HG03460 (cell line): Measurements from ENCODE around the gene TXNL4B.

Source experiments
- ATAC-seq: cut with Tn5 transposase; IDR thresholded peaks from one replicate; pipeline ENCODE4 v1.9.1; 2021; ENCODE audit not compliant: unreplicated experiment

The TXNL4B gene

GRCh38 chr16:72093448-72094265, at the start of gene TXNL4B, which contains the start of gene DHX38:
TSS of gene TXNL4B (minus strand) at chr16:72093620. CDS start at chr16:72090749, 2,871 bp downstream.
TSS of gene DHX38 (plus strand) at chr16:72093847. CDS start at chr16:72096158, 2,311 bp downstream.
- ATAC-seq: peak; percentile 97

GRCh38 chr16:72142476-72142875, 49.1 kb upstream of the TXNL4B start:
- ATAC-seq: no peak

GRCh38 chr16:72139908-72140307, 46.5 kb upstream of the TXNL4B start:
- ATAC-seq: no peak

GRCh38 chr16:72138064-72138572, 44.7 kb upstream of the TXNL4B start:
- no peak for ATAC-seq

- no peak for ATAC-seq
Measured at GRCh38 chr16:72137380-72138063, 44.1 kb upstream of the TXNL4B start.

GRCh38 chr16:72134507-72134906, 41.1 kb upstream of the TXNL4B start:
- no peak for ATAC-seq

GRCh38 chr16:72132726-72133125, 39.3 kb upstream of the TXNL4B start:
- ATAC-seq: no peak

- ATAC-seq: no peak
Measured at GRCh38 chr16:72131036-72131435, 37.6 kb upstream of the TXNL4B start.

- no peak for ATAC-seq
Measured at GRCh38 chr16:72129976-72130656, 36.7 kb upstream of the TXNL4B start.

GRCh38 chr16:72128701-72129100, 35.3 kb upstream of the TXNL4B start:
- no peak for ATAC-seq

- no peak for ATAC-seq
Measured at GRCh38 chr16:72126429-72126765, 33.0 kb upstream of the TXNL4B start.

- ATAC-seq: no peak
Measured at GRCh38 chr16:72125635-72126428, 32.4 kb upstream of the TXNL4B start.

GRCh38 chr16:72124761-72125634, 31.6 kb upstream of the TXNL4B start:
- peak; percentile 70 for ATAC-seq

GRCh38 chr16:72124148-72124547, 30.7 kb upstream of the TXNL4B start:
- ATAC-seq: no peak

- ATAC-seq: no peak
Measured at GRCh38 chr16:72123426-72123825, 30.0 kb upstream of the TXNL4B start.

GRCh38 chr16:72122916-72123315, 29.5 kb upstream of the TXNL4B start:
- ATAC-seq: no peak

- no peak for ATAC-seq
Measured at GRCh38 chr16:72122308-72122707, 28.9 kb upstream of the TXNL4B start.

GRCh38 chr16:72120026-72120425, 26.6 kb upstream of the TXNL4B start:
- no peak for ATAC-seq

GRCh38 chr16:72113616-72113945, 20.2 kb upstream of the TXNL4B start:
- no peak for ATAC-seq
